ENCODE measurements around the gene GLYAT. TPM values are rescaled to one million over a fixed set of nuclear protein-coding genes. Genes with fewer than 3 reads are reported as not detected.
"Not testable (repeated sequence)": the region's sequence is repeated elsewhere in the genome, so short reads cannot be mapped to it uniquely, and the experiment has no call there.

The GLYAT gene
- polyA plus RNA-seq, 4 donors: 2.7 to 151 (median 126) TPM

GRCh38 chr11:58685973-58686722 lies 45.6 kb downstream of the GLYAT start:
- DNase-seq (ENCODE audit: low read depth in 4 of 4, low spot score in 3 of 4): no peak

GRCh38 chr11:58682660-58683059 lies 49.1 kb downstream of the GLYAT start:
- DNase-seq (ENCODE audit: low read depth in 4 of 4, low spot score in 3 of 4): not testable (repeated sequence)

DNA sequence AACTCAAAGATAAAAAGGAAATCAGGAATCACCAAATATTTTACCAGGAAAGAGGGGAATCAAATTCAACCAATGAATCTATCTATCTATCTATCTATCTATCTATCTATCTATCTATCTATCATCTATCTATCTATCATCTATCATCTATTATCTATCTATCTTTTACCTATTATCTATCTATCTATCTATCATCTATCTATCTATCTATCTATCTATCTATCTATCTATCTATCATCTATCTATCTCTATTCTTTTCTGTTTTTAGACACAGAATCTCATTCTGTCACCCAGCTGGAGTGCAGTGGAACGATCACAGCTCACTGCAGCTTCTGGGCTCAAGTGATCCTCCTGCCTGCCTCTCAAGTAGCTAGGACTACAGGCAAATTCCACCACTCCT lies 54.2 kb downstream of the GLYAT start:
- DNase-seq (ENCODE audit: low read depth in 4 of 4, low spot score in 3 of 4): not testable (repeated sequence)

GRCh38 chr11:58676563-58677135 lies 55.1 kb downstream of the GLYAT start:
- no peak for DNase-seq (ENCODE audit: low read depth in 4 of 4, low spot score in 3 of 4)

DNA sequence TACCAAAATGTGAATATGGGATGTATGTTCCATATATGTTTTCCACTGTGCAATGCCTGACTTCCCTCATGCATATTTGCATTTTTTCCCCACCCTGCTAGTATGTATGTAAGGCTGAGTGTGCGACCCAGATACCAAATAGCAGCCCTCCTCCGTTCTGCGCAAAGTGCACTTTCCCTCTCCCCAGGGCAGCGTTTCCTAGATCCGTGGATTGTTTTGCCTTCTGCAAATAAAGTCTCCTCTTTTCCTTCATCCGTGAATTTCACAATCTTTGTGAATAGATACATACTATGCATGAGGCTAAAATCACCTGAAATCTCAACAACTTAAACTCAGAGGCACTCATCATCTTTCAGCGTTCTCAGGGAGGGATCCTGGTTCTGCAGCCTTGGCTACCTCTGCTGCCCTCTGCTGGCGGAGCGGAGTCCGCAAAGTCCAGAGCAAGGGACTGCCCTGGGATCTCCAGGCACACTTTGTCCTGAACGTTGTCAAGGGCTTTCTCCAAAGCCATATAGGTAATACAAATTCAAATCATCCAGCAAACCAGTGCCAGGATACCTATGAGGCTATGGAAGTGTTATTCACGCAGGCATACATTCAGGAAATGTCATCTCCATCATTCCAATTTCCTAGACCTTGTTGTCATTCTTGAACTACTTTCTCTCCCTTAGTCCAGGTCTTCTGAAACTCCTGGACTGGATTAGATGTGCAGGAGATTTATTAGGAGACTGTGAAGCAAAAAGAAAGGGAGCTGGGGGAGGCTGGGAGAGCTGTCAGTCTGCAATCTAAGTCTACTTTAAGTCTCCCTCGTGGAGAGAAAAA lies 56.2 kb downstream of the GLYAT start:
- DNase-seq (ENCODE audit: low read depth in 4 of 4, low spot score in 3 of 4): peak; percentile 6 to 29 (median 16)

GRCh38 chr11:58674609-58675008 lies 57.1 kb downstream of the GLYAT start:
- DNase-seq (ENCODE audit: low read depth in 4 of 4, low spot score in 3 of 4): no peak

- DNase-seq (ENCODE audit: low read depth in 4 of 4, low spot score in 3 of 4): no peak
Measured at GRCh38 chr11:58671983-58672633, 59.6 kb downstream of the GLYAT start.

GRCh38 chr11:58659910-58660570 lies 71.7 kb downstream of the GLYAT start:
- DNase-seq (ENCODE audit: low read depth in 4 of 4, low spot score in 3 of 4): no peak

GRCh38 chr11:58659404-58659803 lies 72.3 kb downstream of the GLYAT start:
- no peak for DNase-seq (ENCODE audit: low read depth in 4 of 4, low spot score in 3 of 4)

Other genes with a start within 250 kb of the GLYAT start
- not detected for gene OR5B21, start 223.8 kb downstream of the GLYAT start, polyA plus RNA-seq (ENCODE audit: insufficient read length in 4 of 4)
- gene LPXN, start 156.1 kb downstream of the GLYAT start, polyA plus RNA-seq (ENCODE audit: insufficient read length in 4 of 4): 1 to 10 TPM; 7.1 to 8.6 (median 8.2) TPM
- 10 to 100 TPM; 57.9 to 72.9 (median 61.2) TPM for gene ZFP91, start 152.9 kb downstream of the GLYAT start, polyA plus RNA-seq (ENCODE audit: insufficient read length in 4 of 4)
- 1 to 10 TPM in 3 of 4 donors, under 1 TPM in 1; 0.99 to 1.6 (median 1.3) TPM for gene CNTF, start 109.3 kb downstream of the GLYAT start, polyA plus RNA-seq (ENCODE audit: insufficient read length in 4 of 4)
- gene GLYATL2, start 112.8 kb upstream of the GLYAT start, polyA plus RNA-seq (ENCODE audit: insufficient read length in 4 of 4): 1 to 10 TPM; 1.5 to 2.7 (median 2.2) TPM
- gene GLYATL1, start 207.5 kb upstream of the GLYAT start, polyA plus RNA-seq (ENCODE audit: insufficient read length in 4 of 4): 100 to 1,000 TPM in 3 of 4 donors, 1 to 10 TPM in 1; 3.4 to 183 (median 141) TPM

Measured in left renal pelvis (tissue), 4 donors.